ENCODE results near the gene SOX6. TPM values are rescaled to one million over a fixed set of nuclear protein-coding genes. Genes with fewer than 3 reads are reported as not detected.

Gene SOX6
- total RNA-seq, 1 experiment from 2014 or later: not detected

GRCh38 chr11:16216831-16217230 is 139.5 kb downstream of the SOX6 start:
- H3K56ac ChIP-seq (ENCODE audit: insufficient read length, low read depth, low read length): no peak overlapping the region
- no peak overlapping the region for H2AFZ ChIP-seq (ENCODE audit: low read length)
- no peak overlapping the region for H3T11ph ChIP-seq (ENCODE audit: low read length)
- no peak overlapping the region for H2BK120ac ChIP-seq (ENCODE audit: low read depth, low read length, poor library complexity, severe bottlenecking)
- H2BK20ac ChIP-seq (ENCODE audit: low read depth, low read length, poor library complexity, severe bottlenecking): no peak overlapping the region
- no peak overlapping the region for H3K27ac ChIP-seq (ENCODE audit: insufficient read length, low read depth, low read length)
- H3K4me3 Mint-ChIP-seq: no peak overlapping the region
- no CpG with 5 or more reads among the region's 3 CpGs for WGBS (ENCODE audit: extremely low coverage, insufficient read length, low lambda C conversion rate)
- H3K23ac ChIP-seq (ENCODE audit: insufficient read length, low read depth, low read length): no peak overlapping the region
- H3K14ac ChIP-seq (ENCODE audit: insufficient read depth, low read length): no peak overlapping the region
- no peak for TF ChIP-seq CTCF (conservative IDR thresholded peaks at IDR 0.05)
- H3K4me2 ChIP-seq (ENCODE audit: insufficient read depth, insufficient read length, low read length): no peak overlapping the region
- H4K5ac ChIP-seq (ENCODE audit: insufficient read length, low read depth, low read length): no peak overlapping the region
- H2BK5ac ChIP-seq (ENCODE audit: insufficient read length, low read length): no peak overlapping the region
- H3K27me3 ChIP-seq (ENCODE audit: insufficient read depth, low read length): no peaks in the 10 kb centered on the region
- no peaks in the 10 kb centered on the region; the same call in 1 of the 2 replicates for H3K27me3 Mint-ChIP-seq (ENCODE audit: low read depth)
- H3K4me1 Mint-ChIP-seq: no peaks in the 10 kb centered on the region
- no peaks in the 10 kb centered on the region for H3K79me1 ChIP-seq (ENCODE audit: insufficient read depth, low read depth, low read length, poor library complexity, severe bottlenecking)
- H3K18ac ChIP-seq (ENCODE audit: insufficient read length, low read depth, low read length): no peak overlapping the region
- H3K23me2 ChIP-seq (ENCODE audit: insufficient read length, low read depth, low read length, poor library complexity, severe bottlenecking): no peaks in the 10 kb centered on the region
- H2AK5ac ChIP-seq (ENCODE audit: insufficient read length, low read length): no peak overlapping the region
- no peak overlapping the region for H3K9ac ChIP-seq (ENCODE audit: extremely low read depth, insufficient read length, low read length)
- H2BK15ac ChIP-seq (ENCODE audit: low read depth, low read length): no peak overlapping the region
- no peak overlapping the region for H4K91ac ChIP-seq (ENCODE audit: insufficient read length, low read depth, low read length)
- H3K79me2 ChIP-seq (ENCODE audit: insufficient read depth, low read length): no peaks in the 10 kb centered on the region
- H4K8ac ChIP-seq (replicated peaks; ENCODE audit: insufficient read length, low read depth, low read length): no peak overlapping the region
- H3K4ac ChIP-seq (ENCODE audit: low read depth, low read length): no peak overlapping the region
- no peaks in the 10 kb centered on the region for H3K9me3 ChIP-seq (ENCODE audit: control insufficient read depth, low read depth, low read length)
- DNase-seq: no peak
- H3K27ac Mint-ChIP-seq: no peak overlapping the region
- no peaks in the 10 kb centered on the region for H3K4me1 ChIP-seq (ENCODE audit: insufficient read depth, low read length)
- no peaks in the 10 kb centered on the region for H4K20me1 ChIP-seq (ENCODE audit: control insufficient read depth, insufficient read depth, insufficient read length)
- H3K36me3 Mint-ChIP-seq (ENCODE audit: insufficient read depth in 1 of 3, low read depth in 3 of 3): no peaks in the 10 kb centered on the region
- H2BK12ac ChIP-seq (ENCODE audit: insufficient read length, low read depth, low read length): no peak overlapping the region
- H3K9me3 Mint-ChIP-seq: no peaks in the 10 kb centered on the region
